CD4-positive, alpha-beta T cell treated with Interleukin-17A for 1 hour (primary cell): ENCODE measurements around the gene OR7D4.
"Not testable (repeated sequence)": the region's sequence is repeated elsewhere in the genome, so short reads cannot be mapped to it uniquely, and the experiment has no call there.

Experiments
- DNase-seq: peaks from one replicate; pipeline ENCODE4 v3.0.0-alpha.2; 2020

OR7D4 gene

DNA sequence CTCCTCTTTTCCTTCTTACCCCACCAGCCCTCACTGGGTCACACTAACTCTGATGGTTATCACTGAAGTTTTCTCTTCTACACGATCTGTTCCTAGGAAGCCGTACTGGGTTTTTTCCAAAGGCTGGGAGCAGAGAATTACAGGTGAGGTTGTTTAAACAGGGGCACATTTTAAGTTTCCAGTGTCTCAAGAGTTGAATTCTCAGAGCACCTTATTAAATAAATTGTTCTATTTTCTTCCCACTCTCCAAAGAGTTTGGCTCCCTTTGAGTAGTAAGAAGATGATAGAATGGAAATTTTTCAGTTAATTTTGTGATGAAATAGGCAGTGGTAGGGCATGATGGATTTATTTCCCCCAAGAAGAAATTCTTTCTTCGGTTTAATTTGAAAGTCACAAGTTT lies at the start of gene OR7D4:
OR7D4 (minus strand) TSS at position 101 of the 400 bp plus-strand sequence. CDS start 4,752 bp downstream, outside the sequence.
- DNase-seq = no peak

DNA sequence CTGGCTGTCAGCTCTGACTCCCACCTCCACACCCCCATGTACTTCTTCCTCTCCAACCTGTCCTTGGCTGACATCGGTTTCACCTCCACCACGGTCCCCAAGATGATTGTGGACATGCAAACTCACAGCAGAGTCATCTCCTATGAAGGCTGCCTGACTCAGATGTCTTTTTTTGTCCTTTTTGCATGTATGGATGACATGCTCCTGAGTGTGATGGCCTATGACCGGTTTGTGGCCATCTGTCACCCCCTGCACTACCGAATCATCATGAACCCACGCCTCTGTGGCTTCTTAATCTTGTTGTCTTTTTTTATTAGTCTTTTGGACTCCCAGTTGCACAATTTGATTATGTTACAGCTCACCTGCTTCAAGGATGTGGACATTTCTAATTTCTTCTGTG lies 31.8 kb upstream of the OR7D4 start:
- no peak for DNase-seq

DNA sequence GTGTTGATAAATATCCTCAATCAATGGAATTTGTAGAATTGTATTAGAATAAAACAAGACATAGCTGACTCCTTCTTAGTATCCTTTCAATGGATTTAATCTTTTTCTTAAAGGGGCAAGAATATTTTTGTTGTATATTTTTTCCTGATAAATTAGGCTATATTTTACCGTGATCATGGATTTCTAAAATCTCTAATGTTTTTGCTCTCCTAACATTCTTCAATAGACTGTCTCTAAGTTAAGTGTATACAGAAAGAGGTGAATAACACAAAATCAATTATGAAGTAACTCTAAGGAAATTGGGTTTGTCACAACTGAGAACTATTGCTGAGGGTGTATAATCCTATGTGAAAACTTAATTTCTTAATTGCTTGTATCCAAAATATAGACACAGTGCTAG lies 31.2 kb upstream of the OR7D4 start, which contains the start of gene OR7E24:
OR7E24 (plus strand) TSS at position 301 of the 400 bp plus-strand sequence. CDS start 114 bp downstream, outside the sequence.
- DNase-seq = no peak

DNA sequence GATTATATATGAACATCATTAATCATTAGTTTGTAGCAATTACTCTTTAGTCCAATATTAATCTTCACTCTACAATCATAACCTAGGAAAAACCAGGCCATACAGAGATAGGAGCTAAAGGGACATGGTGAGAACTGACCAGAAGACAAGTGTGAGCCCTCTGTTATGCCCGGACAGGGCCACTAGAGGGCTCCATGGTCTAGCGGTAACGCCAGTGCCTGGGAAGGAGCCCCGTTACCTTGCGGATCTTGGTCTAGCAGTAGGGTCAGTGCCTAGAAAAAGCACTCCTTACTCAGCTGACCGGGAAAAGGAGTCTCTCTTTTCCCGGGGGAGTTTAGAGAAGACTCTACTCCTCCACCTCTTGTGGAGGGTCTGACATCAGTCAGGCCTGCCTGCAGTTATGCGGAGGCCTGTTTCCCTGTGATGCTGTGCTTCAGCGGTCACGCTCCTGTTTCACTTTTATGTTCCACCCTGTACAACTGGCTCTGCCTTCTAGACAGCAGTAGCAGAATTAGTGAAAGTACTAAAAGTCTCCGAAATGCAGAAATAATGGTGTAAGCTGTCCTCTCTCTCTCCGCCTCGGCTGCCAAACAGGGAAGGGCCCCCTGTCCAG lies 13.8 kb downstream of the OR7D4 start:
- DNase-seq = peak; percentile 69

DNA sequence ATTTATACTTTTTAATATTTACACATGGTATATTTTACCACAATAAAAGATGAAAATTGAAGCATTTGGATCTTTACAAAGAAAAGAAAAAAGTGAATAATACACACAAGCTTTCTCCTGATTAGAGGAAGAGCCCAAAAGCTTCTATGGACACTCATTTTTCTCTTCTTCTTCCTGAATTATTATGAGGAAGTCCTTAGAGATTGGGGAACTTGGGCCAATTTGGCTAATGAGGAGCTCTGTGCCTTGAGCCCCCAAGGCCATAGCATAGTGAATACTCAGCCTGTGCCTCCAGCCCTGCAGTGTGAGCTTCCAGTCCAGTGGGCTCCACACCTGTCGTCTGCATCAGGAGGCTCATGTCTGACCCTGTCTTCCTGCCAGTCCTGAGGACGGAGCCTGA lies 21.3 kb downstream of the OR7D4 start:
- not testable (repeated sequence) for DNase-seq

DNA sequence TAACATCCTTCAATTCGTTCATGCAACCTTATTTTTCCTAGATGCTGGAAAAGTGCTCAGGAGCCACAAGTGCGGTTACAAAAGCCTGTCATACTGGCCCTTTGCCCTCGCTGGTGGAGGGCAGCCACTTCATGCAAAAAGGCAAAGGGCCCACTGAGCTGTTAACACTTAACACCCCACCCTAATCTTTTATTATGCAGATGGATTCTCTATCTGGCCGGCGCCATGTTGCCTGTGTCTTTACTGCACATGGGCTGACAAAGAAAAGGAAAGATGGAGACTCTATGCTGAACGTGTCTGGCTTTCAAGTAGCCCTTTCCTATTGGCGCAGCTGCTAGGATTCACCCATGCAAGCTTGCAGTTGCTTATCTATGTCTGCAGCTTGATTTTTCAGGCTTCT lies 29.9 kb downstream of the OR7D4 start:
- no peak for DNase-seq

DNA sequence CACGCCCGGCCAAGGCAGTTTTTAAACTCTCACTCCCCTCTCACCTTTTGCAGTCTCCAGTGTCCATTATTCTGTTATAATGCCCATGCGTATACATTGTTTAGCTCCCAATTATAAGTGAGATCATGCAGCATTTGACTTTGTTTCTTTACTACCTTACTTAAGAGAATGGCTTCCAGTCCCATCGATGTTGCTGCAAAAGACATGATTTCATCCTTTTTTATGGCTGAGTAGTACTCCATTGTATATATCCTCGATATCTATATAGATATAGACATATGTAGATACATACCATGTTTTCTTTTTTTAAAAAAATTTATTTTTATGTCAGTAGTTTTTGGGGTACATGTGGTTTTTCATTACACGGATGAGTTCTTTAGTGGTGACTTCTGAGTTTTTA lies 32.2 kb downstream of the OR7D4 start:
- DNase-seq = no peak

DNA sequence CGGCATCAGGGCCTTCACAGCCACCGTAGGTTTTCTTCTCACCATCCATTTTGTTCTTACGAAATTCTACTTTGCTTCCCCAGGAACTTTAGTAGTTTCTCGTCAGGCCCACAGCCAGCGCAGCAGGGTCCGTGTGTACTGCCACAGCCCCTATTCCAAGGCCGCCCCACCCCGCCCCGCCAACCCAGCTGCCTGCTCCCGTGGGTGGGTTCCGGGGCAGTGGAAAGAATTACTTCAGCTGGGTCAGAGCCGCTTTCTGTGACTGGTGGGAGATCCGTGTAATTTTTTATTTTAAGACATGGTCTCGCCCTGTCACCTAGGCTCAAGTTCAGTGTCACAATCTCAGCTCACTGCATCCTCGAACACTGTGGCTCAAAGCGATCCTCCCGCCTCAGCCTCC lies 36.4 kb downstream of the OR7D4 start:
- no peak for DNase-seq

DNA sequence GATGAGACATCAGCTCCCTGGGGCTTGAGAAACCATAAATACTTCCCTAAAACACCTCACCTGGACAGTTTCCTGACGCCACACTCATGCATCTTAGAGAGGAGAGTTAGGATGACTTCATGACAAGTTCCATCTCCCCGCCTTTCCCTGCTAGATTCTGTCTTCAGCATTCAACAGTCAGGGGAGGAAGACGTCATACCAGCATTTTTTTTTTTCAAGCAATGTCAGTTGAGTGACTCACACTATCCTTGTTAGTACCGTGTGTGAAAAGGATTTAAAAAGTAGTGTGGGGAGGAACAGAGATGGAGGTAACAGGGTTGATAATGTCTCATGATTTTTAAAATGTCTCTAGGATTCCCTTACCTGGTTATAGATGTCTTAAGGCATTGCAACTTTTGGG lies 40.5 kb downstream of the OR7D4 start, which contains the start of gene OR7D2:
OR7D2 (plus strand) TSS at position 79 of the 400 bp plus-strand sequence. CDS start 6,803 bp downstream, outside the sequence.
- no peak for DNase-seq

DNA sequence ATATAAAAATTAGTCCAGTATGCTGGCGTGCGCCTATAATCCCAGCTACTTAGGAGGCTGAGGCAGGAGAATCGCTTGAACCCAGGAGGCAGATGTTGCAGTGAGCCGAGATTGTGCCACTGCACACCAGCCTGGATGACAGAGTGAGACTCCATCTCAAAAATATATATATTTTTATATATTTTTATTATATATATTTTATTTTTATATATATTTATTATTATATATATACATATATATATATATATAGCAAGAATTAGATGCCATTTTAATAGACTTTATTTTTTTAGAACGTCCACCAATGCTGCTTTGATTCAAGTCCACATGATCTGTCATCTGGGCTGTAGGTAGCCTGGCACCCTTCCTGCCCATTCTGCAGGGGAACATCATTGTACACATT lies 44.1 kb downstream of the OR7D4 start:
- DNase-seq = no peak

DNA sequence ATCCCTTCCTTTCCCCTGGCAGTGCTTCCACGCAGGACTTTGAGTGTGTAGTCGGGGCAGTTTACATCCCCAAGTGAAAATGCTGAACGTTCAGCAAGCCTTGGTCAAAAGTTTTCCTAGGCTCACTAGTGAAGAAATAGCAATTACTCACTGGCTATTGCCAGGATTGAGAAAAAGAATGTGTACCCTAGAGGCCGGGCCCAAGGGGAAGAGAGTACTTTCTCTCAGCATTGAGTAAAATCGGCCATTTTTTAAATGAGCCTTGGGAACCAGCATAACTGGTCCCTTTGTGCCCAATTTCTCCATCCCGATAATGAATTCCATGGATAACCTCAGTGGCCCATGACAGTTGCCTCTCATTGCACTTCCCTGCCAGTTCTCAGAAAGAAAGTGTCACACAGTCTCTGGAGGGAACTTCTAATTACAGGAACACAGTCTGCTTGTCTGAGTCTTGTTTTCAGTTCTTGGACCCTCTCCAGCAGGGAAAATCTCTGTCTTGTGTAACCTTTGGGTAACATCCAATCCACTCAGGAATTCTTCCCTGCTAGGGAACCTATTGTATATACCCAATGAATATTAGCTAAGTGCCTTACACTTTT lies 47.9 kb downstream of the OR7D4 start:
- DNase-seq = no peak

DNA sequence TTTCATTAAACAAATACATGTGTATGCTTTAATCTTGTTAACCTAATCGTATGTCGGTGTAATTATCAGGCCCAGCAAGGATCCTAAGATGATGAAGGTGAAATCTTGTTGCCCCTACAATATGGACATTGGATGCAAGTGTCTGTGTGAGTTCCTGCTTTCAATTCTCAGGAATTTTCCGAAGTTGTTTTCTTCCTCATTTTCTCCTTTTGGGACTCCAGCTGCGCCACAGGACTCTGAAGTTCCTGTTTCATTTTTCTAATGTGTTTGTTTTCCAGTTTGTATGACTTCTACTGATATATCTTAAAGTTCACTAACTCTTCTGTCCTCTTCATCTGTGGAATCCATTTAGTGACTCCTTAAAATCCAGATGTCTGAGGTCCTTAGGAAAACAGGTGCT lies 52.5 kb downstream of the OR7D4 start:
- DNase-seq = no peak

DNA sequence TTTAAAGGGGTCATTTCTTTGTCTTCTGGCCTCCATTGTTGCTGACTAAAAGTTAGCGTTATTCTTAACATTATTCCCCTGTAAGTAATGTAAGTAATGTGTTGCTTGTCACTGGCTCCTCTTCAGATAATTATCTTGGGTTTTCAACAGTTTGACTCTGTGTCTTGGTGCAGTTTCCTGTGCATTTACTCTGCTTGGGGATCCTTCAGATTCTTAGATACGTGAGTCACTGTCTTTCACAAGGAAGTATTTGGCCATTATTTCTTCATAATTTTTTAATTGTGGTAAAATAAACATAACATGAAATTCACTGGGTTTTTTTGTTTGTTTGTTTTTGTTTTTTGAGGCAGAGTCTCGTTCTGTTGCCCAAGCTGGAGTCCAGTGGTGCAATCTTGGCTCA lies 54.1 kb downstream of the OR7D4 start:
- no peak for DNase-seq

DNA sequence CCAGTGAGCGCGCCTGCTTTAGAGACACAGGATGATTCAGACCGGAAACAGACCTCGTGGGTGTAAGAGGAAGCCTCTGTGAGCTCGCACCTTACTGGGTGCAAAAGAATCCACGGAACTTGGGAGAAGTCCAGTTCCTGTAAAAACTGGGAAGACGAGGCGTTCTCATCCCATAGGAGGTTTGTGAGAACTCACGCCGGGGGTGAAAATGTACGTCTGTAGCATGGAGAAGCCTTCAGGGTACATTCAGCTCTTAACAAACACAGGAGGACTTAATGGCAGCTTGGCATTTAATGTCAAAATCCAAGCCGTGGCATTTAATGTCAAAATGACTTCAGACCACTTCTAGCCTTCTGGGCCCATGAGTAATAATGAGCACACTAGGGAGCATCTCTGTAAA lies 58.0 kb downstream of the OR7D4 start:
- no peak for DNase-seq
